ENCODE data around the gene FAM200A.

The FAM200A gene

GRCh38 chr7:99504603-99505323 is 47.2 kb downstream of the FAM200A start, which contains the start of gene ZKSCAN5 (continued):
- TF ChIP-seq ZNF518A (tag by site-specific recombination; conservative IDR thresholded peaks at IDR 0.05; ENCODE audit: low read depth) (peak; percentile 87), ZBTB11 (tag by site-specific recombination; conservative IDR thresholded peaks at IDR 0.05; ENCODE audit: low read depth) (peak; percentile 94), ZFP41 (tag by site-specific recombination; IDR thresholded peaks at IDR 0.05; ENCODE audit: borderline replicate concordance) (no peak), PRDM4 (tag by site-specific recombination; IDR thresholded peaks at IDR 0.05) (peak; percentile 7; the same call in 1 of the 2 replicates), ZNF221 (tag by site-specific recombination; IDR thresholded peaks at IDR 0.05; ENCODE audit: borderline replicate concordance) (no peak), OVOL3 (tag by site-specific recombination; IDR thresholded peaks at IDR 0.05) (peak; percentile 100), ZNF24 (tag by site-specific recombination; IDR thresholded peaks at IDR 0.05) (peak; percentile 69; the same call in 1 of the 2 replicates), RBAK (tag by site-specific recombination; IDR thresholded peaks at IDR 0.05) (no peak), ZNF76 (tag by site-specific recombination; IDR thresholded peaks at IDR 0.05; ENCODE audit: borderline replicate concordance, low read depth) (peak; percentile 92), PATZ1 (tag by site-specific recombination; IDR thresholded peaks at IDR 0.05) (peak; percentile 98), GLIS1 (tag by site-specific recombination; IDR thresholded peaks at IDR 0.05) (no peak; the same call in 1 of the 2 replicates), ZNF223 (tag by site-specific recombination; IDR thresholded peaks at IDR 0.05) (no peak), KLF1 (tag by site-specific recombination; IDR thresholded peaks at IDR 0.05) (peak; percentile 18; the same call in 1 of the 2 replicates), ZNF19 (tag by site-specific recombination; IDR thresholded peaks at IDR 0.05; ENCODE audit: low read depth) (no peak), TCF7L2 (IDR thresholded peaks at IDR 0.05; ENCODE audit: borderline replicate concordance, low read depth, low read length) (no peak), MYNN (tag by site-specific recombination; IDR thresholded peaks at IDR 0.05; ENCODE audit: borderline replicate concordance) (no peak), PRDM1 (tag by site-specific recombination; IDR thresholded peaks at IDR 0.05) (no peak), ZNF580 (tag by site-specific recombination; IDR thresholded peaks at IDR 0.05) (peak; percentile 83), ZNF121 (tag by site-specific recombination; IDR thresholded peaks at IDR 0.05) (peak; percentile 76; the same call in 1 of the 2 replicates), ZNF555 (tag by site-specific recombination; conservative IDR thresholded peaks at IDR 0.05) (no peak), KLF7 (tag by site-specific recombination; IDR thresholded peaks at IDR 0.05; ENCODE audit: borderline replicate concordance) (no peak; the same call in 1 of the 2 replicates), ZSCAN4 (tag by site-specific recombination; IDR thresholded peaks at IDR 0.05) (no peak), ZSCAN23 (tag by site-specific recombination; IDR thresholded peaks at IDR 0.05) (peak; percentile 51; the same call in 1 of the 2 replicates), ZNF155 (tag by site-specific recombination; IDR thresholded peaks at IDR 0.05) (no peak), ZNF621 (tag by site-specific recombination; IDR thresholded peaks at IDR 0.05) (no peak)
